AG10803 (cell line): Measurements from ENCODE around the gene RPL39L.
A peak's percentile ranks its signal among the peaks of the same experiment; 100 is the strongest.

Source experiments
- DNase-seq: peaks from one replicate; pipeline ENCODE4 v3.0.0; 2010; ENCODE audit warnings: low read depth
- H3K4me3 ChIP-seq: 2 replicates; pipeline ENCODE4 v1.5.1; 2011; ENCODE audit warnings: mild to moderate bottlenecking, low read length, control low read depth
- CTCF ChIP-seq: conservative IDR thresholded peaks from 2 replicates; pipeline ENCODE4 v1.5.1; 2011; ENCODE audit warnings: mild to moderate bottlenecking, low read length, control low read depth, inconsistent platforms

Gene RPL39L

GRCh38 chr3:187139126-187139894, at the start of gene RPL39L:
Gene RPL39L, minus strand, starts transcription at chr3:187139496. Its CDS starts 18,196 bp downstream, at chr3:187121300.
- H3K4me3 ChIP-seq, result peak within 1 kb of the TSS; percentile 82
- DNase-seq, result peak; percentile 77
- TF ChIP-seq CTCF, result peak; percentile 84

GRCh38 chr3:187188931-187189330, 49.6 kb upstream of the RPL39L start:
- H3K4me3 ChIP-seq, result no peak overlapping the region
- TF ChIP-seq CTCF, result no peak
- DNase-seq, result peak; percentile 76

GRCh38 chr3:187186801-187187421, 47.6 kb upstream of the RPL39L start:
- H3K4me3 ChIP-seq, result no peak overlapping the region
- peak; percentile 67 for DNase-seq
- no peak for TF ChIP-seq CTCF

GRCh38 chr3:187186375-187186774, 47.1 kb upstream of the RPL39L start:
- no peak for DNase-seq
- TF ChIP-seq CTCF, result no peak
- H3K4me3 ChIP-seq, result no peak overlapping the region

GRCh38 chr3:187185759-187186158, 46.5 kb upstream of the RPL39L start:
- no peak overlapping the region for H3K4me3 ChIP-seq
- no peak for TF ChIP-seq CTCF
- no peak for DNase-seq

GRCh38 chr3:187183903-187184302, 44.6 kb upstream of the RPL39L start:
- peak; percentile 11 for DNase-seq

More at GRCh38 chr3:187183903-187184302, 44.6 kb upstream of the RPL39L start:
- TF ChIP-seq CTCF, result no peak
- no peak overlapping the region for H3K4me3 ChIP-seq
